C4-2B (cell line): ENCODE results near the gene PLXNA4.

Experiments
- H3K27ac ChIP-seq: fragments of 450-650 bp; 2 replicates; pipeline ENCODE4 v1.5.1; 2017
- CTCF ChIP-seq: fragments of 450-650 bp; conservative IDR thresholded peaks from 2 replicates; pipeline ENCODE4 v1.5.1; 2017; ENCODE audit warnings: mild to moderate bottlenecking
- ZFX ChIP-seq: fragments of 450-650 bp; IDR thresholded peaks from 2 replicates; pipeline ENCODE4 v1.6.1; 2017

PLXNA4 gene

GRCh38 chr7:132112106-132112505 is 464.2 kb downstream of the PLXNA4 start:
- TF ChIP-seq ZFX (no peak), CTCF (no peak)
- H3K27ac ChIP-seq: no peak overlapping the region

GRCh38 chr7:132110692-132111091 is 465.6 kb downstream of the PLXNA4 start:
- no peak overlapping the region for H3K27ac ChIP-seq
- TF ChIP-seq CTCF (no peak), ZFX (no peak)

GRCh38 chr7:132109769-132110168 is 466.5 kb downstream of the PLXNA4 start:
- no peak overlapping the region for H3K27ac ChIP-seq
- TF ChIP-seq CTCF: no peak

GRCh38 chr7:132108563-132108962 is 467.7 kb downstream of the PLXNA4 start:
- no peak for TF ChIP-seq ZFX
- no peak for TF ChIP-seq CTCF
- H3K27ac ChIP-seq: no peak overlapping the region

GRCh38 chr7:132106491-132106890 is 469.8 kb downstream of the PLXNA4 start:
- TF ChIP-seq CTCF: no peak
- TF ChIP-seq ZFX: no peak
- H3K27ac ChIP-seq: no peak overlapping the region

GRCh38 chr7:132105096-132105495 is 471.2 kb downstream of the PLXNA4 start:
- no peak overlapping the region for H3K27ac ChIP-seq
- TF ChIP-seq CTCF (no peak), ZFX (no peak)

- TF ChIP-seq ZFX: no peak
- H3K27ac ChIP-seq: no peak overlapping the region
Measured at GRCh38 chr7:132103718-132104117, 472.6 kb downstream of the PLXNA4 start.

GRCh38 chr7:132102942-132103341 is 473.3 kb downstream of the PLXNA4 start:
- no peak for TF ChIP-seq ZFX
- TF ChIP-seq CTCF: no peak
- H3K27ac ChIP-seq: no peak overlapping the region
